Type B pancreatic cell (in vitro differentiated cells): ENCODE results near the gene TPCN2. TPM values are rescaled to one million over a fixed set of nuclear protein-coding genes. Genes with fewer than 3 reads are reported as not detected.

Source experiments
- DNase-seq: peaks from one replicate; pipeline ENCODE4 v3.0.0; 2021; ENCODE audit warnings: mixed read lengths; ENCODE audit not compliant: unreplicated experiment; ENCODE audit errors: extremely low spot score
- H3K27ac Mint-ChIP-seq: 2 replicates; pipeline ENCODE4 v1.8.0; 2021; ENCODE audit warnings: mild to moderate bottlenecking, mixed read lengths
- H3K27me3 Mint-ChIP-seq: 2 replicates; pipeline ENCODE4 v1.8.0; 2021; ENCODE audit warnings: mixed read lengths
- H3K36me3 Mint-ChIP-seq: 2 replicates; pipeline ENCODE4 v1.8.0; 2021; ENCODE audit warnings: mixed read lengths
- H3K4me1 Mint-ChIP-seq: one replicate; pipeline ENCODE4 v1.8.0; 2021; ENCODE audit warnings: mixed read lengths; ENCODE audit not compliant: unreplicated experiment
- H3K4me3 Mint-ChIP-seq: 2 replicates; pipeline ENCODE4 v1.8.0; 2021; ENCODE audit warnings: mild to moderate bottlenecking, mixed read lengths
- H3K9me3 Mint-ChIP-seq: 2 replicates; pipeline ENCODE4 v1.8.0; 2021; ENCODE audit warnings: mixed read lengths
- total RNA-seq: library from RNA; stranded (reverse); gene quantifications from 2 replicates; pipeline ENCODE4 v1.2.1, GENCODE V29; 2021; ENCODE audit warnings: low replicate concordance
- TF ChIP-seq, protein P1 (sequence below): fragments of 200-600 bp; sonication (generic); conservative IDR thresholded peaks from 2 replicates; pipeline ENCODE4 v1.5.0; 2021; ENCODE audit warnings: antibody characterized with exemption, mild to moderate bottlenecking

TPCN2 gene
- total RNA-seq, 1 donor from 2014 or later, result 19.5 TPM

DNA sequence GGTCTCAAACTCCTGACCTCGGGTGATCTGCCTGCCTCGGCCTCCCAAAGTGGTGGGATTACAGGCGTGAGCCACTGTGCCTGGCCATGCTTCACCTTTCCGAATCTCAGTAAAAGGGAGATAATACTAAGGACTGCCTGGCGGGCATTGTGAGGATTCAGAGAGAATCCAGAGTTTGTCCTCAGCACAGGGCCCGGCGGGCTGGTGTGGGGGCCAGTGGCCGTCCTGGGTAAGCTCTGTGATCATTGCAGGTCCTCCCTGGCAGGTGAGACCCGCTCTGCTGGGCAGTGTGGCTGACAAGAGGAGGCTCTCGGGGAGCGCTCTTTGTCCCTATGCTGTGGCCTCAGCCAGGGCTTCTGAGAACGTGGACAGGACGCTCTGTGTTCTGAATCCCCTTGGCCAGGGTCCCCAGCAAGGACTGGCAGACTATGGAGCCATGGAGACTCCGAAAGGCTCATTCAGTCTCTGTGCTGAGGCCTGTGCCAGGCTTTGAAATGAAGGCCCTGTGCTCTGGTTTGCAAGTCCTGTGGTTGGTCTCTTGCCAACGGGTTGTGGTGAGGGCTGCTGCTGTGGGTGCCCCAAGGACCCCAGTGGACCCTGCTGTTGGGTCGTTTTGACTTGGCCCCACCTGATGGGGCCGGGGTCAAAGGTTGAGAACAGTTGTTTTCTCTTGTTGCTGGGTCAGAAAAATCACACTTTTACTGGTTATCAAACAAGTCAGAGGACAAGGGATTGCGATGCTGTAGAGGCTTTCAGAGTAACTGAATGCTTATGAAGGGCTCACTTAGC is 2.1 kb downstream of the TPCN2 start:
- Mint-ChIP-seq H3K36me3 (no peaks in the 10 kb centered on the region), H3K9me3 (no peaks in the 10 kb centered on the region), H3K27me3 (no peaks in the 10 kb centered on the region), H3K4me3 (peak overlapping the region; percentile 69), H3K4me1 (peaks cover 13% of the 10 kb centered on the region), H3K27ac (peak overlapping the region; percentile 48)
- no peak for DNase-seq
- TF ChIP-seq, protein P1, sequence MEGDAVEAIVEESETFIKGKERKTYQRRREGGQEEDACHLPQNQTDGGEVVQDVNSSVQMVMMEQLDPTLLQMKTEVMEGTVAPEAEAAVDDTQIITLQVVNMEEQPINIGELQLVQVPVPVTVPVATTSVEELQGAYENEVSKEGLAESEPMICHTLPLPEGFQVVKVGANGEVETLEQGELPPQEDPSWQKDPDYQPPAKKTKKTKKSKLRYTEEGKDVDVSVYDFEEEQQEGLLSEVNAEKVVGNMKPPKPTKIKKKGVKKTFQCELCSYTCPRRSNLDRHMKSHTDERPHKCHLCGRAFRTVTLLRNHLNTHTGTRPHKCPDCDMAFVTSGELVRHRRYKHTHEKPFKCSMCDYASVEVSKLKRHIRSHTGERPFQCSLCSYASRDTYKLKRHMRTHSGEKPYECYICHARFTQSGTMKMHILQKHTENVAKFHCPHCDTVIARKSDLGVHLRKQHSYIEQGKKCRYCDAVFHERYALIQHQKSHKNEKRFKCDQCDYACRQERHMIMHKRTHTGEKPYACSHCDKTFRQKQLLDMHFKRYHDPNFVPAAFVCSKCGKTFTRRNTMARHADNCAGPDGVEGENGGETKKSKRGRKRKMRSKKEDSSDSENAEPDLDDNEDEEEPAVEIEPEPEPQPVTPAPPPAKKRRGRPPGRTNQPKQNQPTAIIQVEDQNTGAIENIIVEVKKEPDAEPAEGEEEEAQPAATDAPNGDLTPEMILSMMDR, result no peak

DNA sequence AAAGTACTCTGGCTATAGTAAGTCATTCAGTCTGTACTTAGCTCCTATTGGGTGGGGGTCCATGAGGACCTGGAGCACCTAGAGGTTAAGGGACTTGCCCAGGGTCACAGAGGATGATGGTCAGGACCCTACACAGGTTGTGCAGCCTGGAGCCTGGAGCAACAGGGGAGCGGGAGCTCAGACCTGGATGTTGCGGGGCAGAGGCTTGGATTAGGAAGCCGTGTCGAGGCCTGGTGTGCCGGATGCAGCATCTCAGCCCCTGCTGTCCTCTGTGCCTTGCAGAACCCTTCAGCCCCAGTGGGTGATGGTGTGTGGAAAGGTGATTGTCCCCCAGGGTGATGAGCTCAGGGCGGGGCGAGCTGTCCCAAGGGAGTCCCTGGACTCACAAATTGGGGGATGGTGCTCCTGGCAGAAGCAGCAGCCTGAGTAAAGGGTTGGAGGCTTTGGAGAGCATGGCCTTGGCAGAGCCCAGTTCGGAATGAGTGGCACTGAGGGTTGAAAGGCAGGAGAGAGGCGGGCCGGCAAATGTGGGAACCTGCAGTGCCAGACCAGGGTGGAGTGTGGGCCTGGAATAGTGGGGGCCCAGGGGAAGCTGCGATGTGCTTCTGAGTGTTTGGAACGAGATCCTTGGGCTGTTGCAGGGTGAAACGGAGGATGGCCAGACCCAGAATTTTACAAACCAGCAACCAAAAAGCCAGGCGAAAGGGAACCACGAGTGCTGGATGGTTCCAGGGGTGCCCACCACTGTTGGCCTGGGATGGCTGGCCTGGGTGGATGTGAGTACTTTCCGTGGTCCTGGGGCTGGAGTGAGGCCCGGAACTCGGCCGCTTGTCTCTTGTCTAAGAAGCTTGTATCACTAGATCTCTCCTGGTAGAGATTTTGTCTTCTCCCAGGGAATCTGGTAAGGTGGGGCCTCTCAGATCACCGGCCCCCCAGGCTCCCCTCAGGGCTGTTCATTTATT is 2.9 kb downstream of the TPCN2 start:
- TF ChIP-seq, protein P1, result no peak
- H3K36me3 Mint-ChIP-seq, result no peaks in the 10 kb centered on the region
- DNase-seq, result no peak
- H3K9me3 Mint-ChIP-seq, result no peaks in the 10 kb centered on the region
- H3K27ac Mint-ChIP-seq, result peak overlapping the region; percentile 48
- peak overlapping the region; percentile 69 for H3K4me3 Mint-ChIP-seq
- H3K27me3 Mint-ChIP-seq, result no peaks in the 10 kb centered on the region
- H3K4me1 Mint-ChIP-seq, result peaks cover 13% of the 10 kb centered on the region

DNA sequence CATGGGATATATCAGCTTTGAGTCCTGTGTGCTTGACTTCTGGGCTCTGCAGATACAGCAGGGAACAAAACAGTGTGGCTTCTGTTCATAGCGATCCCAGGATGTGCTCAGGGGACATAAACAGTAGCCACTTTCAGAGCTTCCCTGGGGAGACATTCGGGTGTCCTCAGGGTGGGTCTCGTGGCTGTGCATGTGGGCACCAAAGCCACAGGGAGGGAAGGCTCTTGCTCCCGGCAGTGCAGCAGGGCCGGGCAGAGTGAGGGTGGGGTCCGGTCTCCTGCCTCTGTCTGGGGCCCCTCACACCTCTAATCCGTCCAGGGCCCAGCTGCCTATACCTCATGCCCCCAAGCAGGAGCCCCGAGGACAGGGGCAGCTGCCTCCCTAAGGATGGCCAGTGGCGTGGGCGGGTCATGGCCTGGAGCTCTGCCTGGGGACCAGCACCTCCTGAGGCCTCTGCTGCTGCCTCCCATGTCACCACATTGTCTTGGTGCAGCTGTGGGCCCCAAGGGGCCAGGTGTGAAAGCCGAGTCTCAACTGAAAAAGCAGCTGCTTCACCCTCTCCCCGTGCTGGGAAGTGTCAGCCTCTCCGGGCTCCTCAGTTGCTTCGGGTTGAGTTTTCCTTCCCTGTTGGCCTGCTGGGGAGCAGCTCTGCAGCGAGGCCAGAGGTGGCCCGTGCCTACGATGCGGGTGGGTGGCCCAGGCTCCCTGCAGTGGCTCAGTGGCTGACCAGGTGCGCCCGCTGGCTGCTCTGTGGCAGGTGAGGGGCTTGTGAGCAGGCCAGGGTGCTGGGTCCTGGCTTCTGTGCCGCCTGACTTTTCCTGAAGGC is 3.8 kb downstream of the TPCN2 start:
- no peaks in the 10 kb centered on the region for H3K9me3 Mint-ChIP-seq
- peaks cover 13% of the 10 kb centered on the region for H3K4me1 Mint-ChIP-seq
- no peaks in the 10 kb centered on the region for H3K36me3 Mint-ChIP-seq
- peak overlapping the region; percentile 41 for H3K27ac Mint-ChIP-seq
- no peak for DNase-seq
- no peaks in the 10 kb centered on the region for H3K27me3 Mint-ChIP-seq
- H3K4me3 Mint-ChIP-seq, result no peak overlapping the region
- TF ChIP-seq, protein P1, result no peak

DNA sequence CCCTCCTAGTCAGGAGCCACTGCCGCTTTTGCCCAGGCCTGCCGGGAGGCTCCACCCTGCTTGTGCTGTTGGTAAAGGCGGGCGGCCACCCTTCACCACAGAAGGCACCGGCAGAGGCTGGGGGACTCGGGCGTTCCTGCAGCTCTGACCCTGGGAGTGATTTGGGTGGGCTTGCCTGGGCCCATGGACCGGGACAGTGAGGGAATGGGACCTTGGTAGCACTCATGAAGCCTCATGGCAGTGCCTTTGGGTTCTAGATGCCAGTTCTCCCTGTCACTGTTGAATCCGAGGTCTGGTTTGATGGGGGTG is 4.4 kb downstream of the TPCN2 start:
- no peaks in the 10 kb centered on the region for H3K9me3 Mint-ChIP-seq
- no peak for DNase-seq
- no peak overlapping the region for H3K27ac Mint-ChIP-seq
- TF ChIP-seq, protein P1, result no peak
- no peaks in the 10 kb centered on the region for H3K27me3 Mint-ChIP-seq
- H3K4me1 Mint-ChIP-seq, result peaks cover 9% of the 10 kb centered on the region
- no peaks in the 10 kb centered on the region for H3K36me3 Mint-ChIP-seq
- H3K4me3 Mint-ChIP-seq, result no peak overlapping the region
